Nephron (organoid): Measurements from ENCODE around the gene PHF20.
"Not testable (repeated sequence)": the region's sequence is repeated elsewhere in the genome, so short reads cannot be mapped to it uniquely, and the experiment has no call there.

Experiments used
- H3K27ac Mint-ChIP-seq, 3 experiments: 2 replicates each; pipeline ENCODE4 v1.8.0; 2020; ENCODE audit warnings: mixed read lengths in 3 of 3, mild to moderate bottlenecking in 2 of 3, moderate library complexity in 1 of 3
- H3K27me3 Mint-ChIP-seq: 2 replicates; pipeline ENCODE4 v1.8.0; 2021; ENCODE audit warnings: low read depth, mild to moderate bottlenecking, moderate library complexity, mixed read lengths
- H3K36me3 Mint-ChIP-seq: 2 replicates; pipeline ENCODE4 v1.8.0; 2020; ENCODE audit warnings: low read depth, mixed read lengths
- H3K4me1 Mint-ChIP-seq: 2 replicates; pipeline ENCODE4 v1.8.0; 2020; ENCODE audit warnings: mixed read lengths
- H3K4me3 Mint-ChIP-seq, 3 experiments: 2 replicates each; pipeline ENCODE4 v1.8.0; 2020; ENCODE audit warnings: mild to moderate bottlenecking in 3 of 3, mixed read lengths in 3 of 3, moderate library complexity in 2 of 3
- H3K9me3 Mint-ChIP-seq: 2 replicates; pipeline ENCODE4 v1.8.0; 2020; ENCODE audit warnings: mixed read lengths
- TF ChIP-seq, protein P1 (sequence below), 3 experiments: fragments of 200-600 bp; sonication (generic); IDR thresholded peaks; one replicate each; pipeline ENCODE4 v1.5.0; 2021; ENCODE audit warnings: antibody characterized with exemption in 3 of 3; ENCODE audit not compliant: unreplicated experiment in 3 of 3

The PHF20 gene

GRCh38 chr20:35953387-35954199 is 181.8 kb downstream of the PHF20 start:
- no peaks in the 10 kb centered on the region for H3K27me3 Mint-ChIP-seq
- H3K9me3 Mint-ChIP-seq, result no peaks in the 10 kb centered on the region

DNA sequence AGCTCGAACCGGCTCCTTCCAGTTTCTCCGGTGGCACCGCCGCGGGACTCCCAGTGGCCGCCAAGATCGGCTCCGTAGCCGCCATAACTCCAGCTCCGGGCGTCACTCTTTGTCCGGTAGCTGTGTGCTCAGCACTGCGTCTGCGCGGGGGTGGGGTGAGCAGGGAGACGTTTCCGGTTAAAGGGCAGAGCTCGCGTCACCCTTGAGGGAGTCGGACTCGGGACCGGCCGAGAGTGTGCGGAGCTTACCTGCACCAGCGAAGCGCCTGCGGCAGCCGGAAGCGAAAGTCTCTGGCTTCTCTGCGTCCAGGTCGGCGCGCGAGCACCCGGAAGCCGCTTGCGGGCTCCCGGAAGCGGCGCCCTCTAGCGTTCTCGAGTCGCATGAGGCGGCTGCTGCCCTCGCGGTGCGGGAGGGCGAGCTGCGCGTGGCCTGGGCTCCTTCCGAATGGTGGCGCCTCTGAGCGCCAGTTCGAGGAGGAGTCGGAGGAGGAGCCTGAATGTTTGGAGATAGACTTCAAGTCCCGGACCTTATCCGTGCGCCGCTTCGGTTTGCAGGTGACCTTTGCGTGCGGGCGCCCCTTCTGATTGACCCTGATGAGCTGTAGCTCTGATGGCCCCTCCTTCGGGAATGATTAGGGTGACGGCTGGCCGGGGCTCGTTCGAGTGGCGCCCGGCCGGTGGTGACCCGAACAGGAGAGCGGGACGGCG is 182.5 kb downstream of the PHF20 start, which contains the start of gene SCAND1:
Gene SCAND1, minus strand, starts transcription at position 303 of the 707 bp plus-strand sequence. Its CDS starts 218 bp downstream, at position 85.
- TF ChIP-seq, protein P1, sequence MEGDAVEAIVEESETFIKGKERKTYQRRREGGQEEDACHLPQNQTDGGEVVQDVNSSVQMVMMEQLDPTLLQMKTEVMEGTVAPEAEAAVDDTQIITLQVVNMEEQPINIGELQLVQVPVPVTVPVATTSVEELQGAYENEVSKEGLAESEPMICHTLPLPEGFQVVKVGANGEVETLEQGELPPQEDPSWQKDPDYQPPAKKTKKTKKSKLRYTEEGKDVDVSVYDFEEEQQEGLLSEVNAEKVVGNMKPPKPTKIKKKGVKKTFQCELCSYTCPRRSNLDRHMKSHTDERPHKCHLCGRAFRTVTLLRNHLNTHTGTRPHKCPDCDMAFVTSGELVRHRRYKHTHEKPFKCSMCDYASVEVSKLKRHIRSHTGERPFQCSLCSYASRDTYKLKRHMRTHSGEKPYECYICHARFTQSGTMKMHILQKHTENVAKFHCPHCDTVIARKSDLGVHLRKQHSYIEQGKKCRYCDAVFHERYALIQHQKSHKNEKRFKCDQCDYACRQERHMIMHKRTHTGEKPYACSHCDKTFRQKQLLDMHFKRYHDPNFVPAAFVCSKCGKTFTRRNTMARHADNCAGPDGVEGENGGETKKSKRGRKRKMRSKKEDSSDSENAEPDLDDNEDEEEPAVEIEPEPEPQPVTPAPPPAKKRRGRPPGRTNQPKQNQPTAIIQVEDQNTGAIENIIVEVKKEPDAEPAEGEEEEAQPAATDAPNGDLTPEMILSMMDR (IDR thresholded peaks at IDR 0.05; ENCODE audit: unreplicated experiment in 3 of 3), result peak; percentile 97 to 100 (median 97)
- peak within 1 kb of the TSS; percentile 100 for H3K4me3 Mint-ChIP-seq
- H3K36me3 Mint-ChIP-seq, result peaks cover 14% of the 10 kb centered on the region
- peak within 1 kb of the TSS; percentile 97 to 99 (median 98) for H3K27ac Mint-ChIP-seq
- H3K27me3 Mint-ChIP-seq, result no peaks in the 10 kb centered on the region
- H3K4me1 Mint-ChIP-seq, result peaks cover 12% of the 10 kb centered on the region
- no peaks in the 10 kb centered on the region for H3K9me3 Mint-ChIP-seq

More at GRCh38 chr20:35953387-35954199, 181.8 kb downstream of the PHF20 start:
- peaks cover 11% of the 10 kb centered on the region for H3K36me3 Mint-ChIP-seq
- H3K27ac Mint-ChIP-seq, result peak overlapping the region; percentile 97 to 99 (median 98)
- TF ChIP-seq, protein P1 (IDR thresholded peaks at IDR 0.05; ENCODE audit: unreplicated experiment in 3 of 3), result no peak
- peaks cover 12% of the 10 kb centered on the region for H3K4me1 Mint-ChIP-seq
- H3K4me3 Mint-ChIP-seq, result peak overlapping the region; percentile 100

- Mint-ChIP-seq H3K27ac (peak overlapping the region; percentile 97 to 99 (median 98)), H3K36me3 (peaks cover 14% of the 10 kb centered on the region), H3K9me3 (no peaks in the 10 kb centered on the region), H3K4me3 (peak overlapping the region; percentile 100), H3K27me3 (no peaks in the 10 kb centered on the region), H3K4me1 (peaks cover 12% of the 10 kb centered on the region)
- TF ChIP-seq, protein P1 (IDR thresholded peaks at IDR 0.05; ENCODE audit: unreplicated experiment in 3 of 3), result no peak
These were observed 183.1 kb downstream of the PHF20 start for GRCh38 chr20:35954907-35955251.

DNA sequence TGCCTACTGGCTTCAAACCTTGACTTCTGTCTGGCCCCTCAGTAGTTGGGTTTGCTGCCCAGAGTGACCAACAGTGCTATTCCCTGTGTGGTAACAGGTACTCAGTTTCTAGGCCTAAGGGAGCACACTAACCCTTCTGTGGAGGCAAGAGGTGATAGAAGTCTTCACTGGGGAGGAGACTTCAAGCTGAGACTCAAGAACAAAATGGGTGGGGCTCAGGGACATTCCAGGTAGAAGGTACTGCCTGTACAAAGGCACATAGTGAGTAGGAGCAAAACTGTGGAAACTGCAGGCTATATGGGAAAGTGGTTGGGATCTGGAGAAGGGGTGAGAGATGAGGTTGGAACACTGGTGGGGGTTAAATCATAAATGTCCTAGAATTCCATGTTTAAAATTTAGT is 184.8 kb downstream of the PHF20 start:
- Mint-ChIP-seq H3K36me3 (peaks cover 14% of the 10 kb centered on the region), H3K27me3 (no peaks in the 10 kb centered on the region), H3K27ac (peak overlapping the region in 1 of 3 experiments; percentile 40), H3K4me3 (peak overlapping the region; percentile 41 to 70 (median 48)), H3K4me1 (peaks cover 12% of the 10 kb centered on the region), H3K9me3 (no peaks in the 10 kb centered on the region)
- TF ChIP-seq, protein P1 (IDR thresholded peaks at IDR 0.05; ENCODE audit: unreplicated experiment in 3 of 3), result no peak

GRCh38 chr20:35959291-35959690 is 187.5 kb downstream of the PHF20 start:
- H3K4me3 Mint-ChIP-seq, H3K27me3 Mint-ChIP-seq, H3K27ac Mint-ChIP-seq, H3K4me1 Mint-ChIP-seq, H3K9me3 Mint-ChIP-seq: not testable (repeated sequence)
- H3K36me3 Mint-ChIP-seq, result peaks cover 10% of the 10 kb centered on the region

DNA sequence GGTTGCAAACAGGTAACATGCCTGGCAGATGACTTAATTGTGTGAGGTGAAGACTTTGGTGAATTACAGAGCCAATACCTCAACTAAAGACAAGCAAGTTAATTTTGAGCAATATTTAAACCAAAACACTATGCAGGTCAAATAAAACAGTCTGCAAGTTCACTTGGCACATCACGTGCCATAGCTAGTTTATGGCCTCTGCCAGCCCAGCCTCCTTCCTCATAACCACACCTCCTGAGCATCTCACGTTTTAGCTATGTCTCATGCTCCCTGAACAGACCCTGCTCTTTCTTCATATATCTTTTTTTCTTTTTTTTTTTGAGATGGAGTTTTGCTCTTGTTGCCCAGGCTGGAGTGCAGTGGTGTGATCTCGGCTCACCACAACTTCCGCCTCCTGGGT is 192.1 kb downstream of the PHF20 start:
- Mint-ChIP-seq H3K36me3 (peaks cover 3% of the 10 kb centered on the region), H3K27me3 (peaks cover 3% of the 10 kb centered on the region), H3K4me1 (no peaks in the 10 kb centered on the region), H3K4me3 (no peak overlapping the region), H3K27ac (no peak overlapping the region), H3K9me3 (no peaks in the 10 kb centered on the region)
- TF ChIP-seq, protein P1 (IDR thresholded peaks at IDR 0.05; ENCODE audit: unreplicated experiment in 3 of 3), result no peak
